ENCODE data around the gene LPGAT1. TPM values are rescaled to one million over a fixed set of nuclear protein-coding genes. Genes with fewer than 3 reads are reported as not detected.

LPGAT1 gene
- total and polyA plus RNA-seq, 3 donors from 2014 or later: 43.0 to 70.5 (median 44.1) TPM

DNA sequence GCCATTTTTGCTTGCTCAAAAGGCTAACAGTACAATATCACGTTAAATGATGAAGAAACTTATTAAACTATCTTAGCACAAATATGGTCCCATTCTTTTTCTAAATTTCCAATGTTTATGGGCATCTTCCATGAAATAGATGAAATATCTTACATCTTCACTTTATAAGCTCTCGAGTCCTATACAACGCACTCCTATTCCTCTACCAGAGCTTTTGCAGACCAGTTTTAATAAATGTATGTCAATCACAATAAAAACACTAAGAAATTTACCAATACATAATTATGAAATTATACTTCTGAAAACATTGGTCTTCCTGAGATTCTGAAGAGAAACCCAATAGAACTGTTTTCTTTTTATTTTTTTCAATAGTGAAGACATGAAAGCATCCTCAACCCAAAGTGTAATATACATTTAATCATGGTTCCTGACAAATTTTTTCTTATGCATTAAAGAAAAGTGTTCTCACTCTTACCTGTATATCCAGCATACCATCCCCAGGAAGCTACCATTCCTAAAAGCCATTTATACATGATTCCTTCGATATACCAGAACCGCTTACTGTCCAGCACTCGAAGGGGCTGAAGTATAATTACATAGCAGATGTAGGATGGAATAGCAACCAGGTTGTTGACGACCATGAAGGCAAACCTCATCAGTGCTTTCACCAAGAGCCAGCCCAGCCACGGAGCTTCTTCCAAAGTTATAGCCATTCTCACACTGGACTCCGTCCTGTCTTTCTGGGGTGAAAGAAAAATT is 1.8 kb downstream of the LPGAT1 start:
- Histone ChIP-seq H3K4me1 (no peaks in the 10 kb centered on the region), H3K27ac (peak overlapping the region in 1 of 2 donors; percentile 27), H3K36me3 (ENCODE audit: low read depth, missing control alignments) (no peaks in the 10 kb centered on the region), H3K9me3 (no peaks in the 10 kb centered on the region), H3K27me3 (no peaks in the 10 kb centered on the region), H3K4me3 (peak overlapping the region; percentile 77 to 98)
- WGBS, 2 donors: 43 to 51% methylated on average over 9 of the region's 9 CpGs
- intact Hi-C loops (cut with DNase I; ENCODE audit: low total_unique reads): no loop called here
- TF ChIP-seq POLR2A (IDR thresholded peaks at IDR 0.05): no peak
- TF ChIP-seq, protein P1, sequence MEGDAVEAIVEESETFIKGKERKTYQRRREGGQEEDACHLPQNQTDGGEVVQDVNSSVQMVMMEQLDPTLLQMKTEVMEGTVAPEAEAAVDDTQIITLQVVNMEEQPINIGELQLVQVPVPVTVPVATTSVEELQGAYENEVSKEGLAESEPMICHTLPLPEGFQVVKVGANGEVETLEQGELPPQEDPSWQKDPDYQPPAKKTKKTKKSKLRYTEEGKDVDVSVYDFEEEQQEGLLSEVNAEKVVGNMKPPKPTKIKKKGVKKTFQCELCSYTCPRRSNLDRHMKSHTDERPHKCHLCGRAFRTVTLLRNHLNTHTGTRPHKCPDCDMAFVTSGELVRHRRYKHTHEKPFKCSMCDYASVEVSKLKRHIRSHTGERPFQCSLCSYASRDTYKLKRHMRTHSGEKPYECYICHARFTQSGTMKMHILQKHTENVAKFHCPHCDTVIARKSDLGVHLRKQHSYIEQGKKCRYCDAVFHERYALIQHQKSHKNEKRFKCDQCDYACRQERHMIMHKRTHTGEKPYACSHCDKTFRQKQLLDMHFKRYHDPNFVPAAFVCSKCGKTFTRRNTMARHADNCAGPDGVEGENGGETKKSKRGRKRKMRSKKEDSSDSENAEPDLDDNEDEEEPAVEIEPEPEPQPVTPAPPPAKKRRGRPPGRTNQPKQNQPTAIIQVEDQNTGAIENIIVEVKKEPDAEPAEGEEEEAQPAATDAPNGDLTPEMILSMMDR (IDR thresholded peaks at IDR 0.05): no peak
- no peak for DNase-seq

DNA sequence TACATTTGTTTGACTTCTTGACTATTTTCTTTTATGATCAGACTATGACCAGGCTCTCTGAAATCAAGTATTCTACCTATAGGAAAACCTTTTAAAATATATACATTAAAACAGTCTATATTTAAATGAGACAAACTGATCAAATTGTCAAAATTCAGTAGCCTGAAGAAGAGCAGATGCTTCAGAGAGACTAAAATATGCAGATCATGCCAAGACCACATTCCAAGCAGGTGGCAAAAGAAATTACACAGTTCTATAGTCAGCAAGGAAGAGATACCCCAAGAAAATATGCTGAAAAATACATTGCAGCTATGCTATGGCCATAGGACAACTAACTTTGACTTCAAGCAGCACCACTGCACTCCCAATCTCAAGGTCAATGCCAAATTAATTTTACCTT is 3.5 kb downstream of the LPGAT1 start:
- H3K4me3 ChIP-seq: no peak overlapping the region
- intact Hi-C loops (cut with DNase I; ENCODE audit: low total_unique reads): no loop called here
- no peak for DNase-seq
- H3K27me3 ChIP-seq: no peaks in the 10 kb centered on the region
- H3K4me1 ChIP-seq: no peaks in the 10 kb centered on the region
- H3K27ac ChIP-seq: no peak overlapping the region
- H3K9me3 ChIP-seq: no peaks in the 10 kb centered on the region
- H3K36me3 ChIP-seq (ENCODE audit: low read depth, missing control alignments): no peaks in the 10 kb centered on the region
- TF ChIP-seq, protein P1 (IDR thresholded peaks at IDR 0.05): no peak
- TF ChIP-seq POLR2A (IDR thresholded peaks at IDR 0.05): no peak

DNA sequence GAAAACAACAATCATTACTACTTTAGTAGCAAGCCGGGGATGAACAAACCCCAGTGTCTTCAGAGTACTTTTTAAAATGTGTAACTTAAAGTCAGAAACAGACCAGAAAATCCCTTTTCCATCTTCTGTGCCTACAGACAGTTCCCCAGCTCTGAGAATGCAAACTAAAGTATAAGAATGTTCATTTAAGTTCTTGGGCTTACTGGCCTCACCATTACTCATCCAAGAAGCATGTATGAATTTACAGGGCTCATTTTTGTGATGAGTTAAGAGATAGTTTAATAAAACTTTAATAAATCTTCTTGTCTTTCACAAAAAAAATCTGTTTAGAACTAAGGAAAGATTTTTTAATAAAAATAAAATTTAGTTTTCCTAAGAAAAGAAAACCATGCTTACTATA is 4.6 kb downstream of the LPGAT1 start:
- 88 to 93% methylated on average over 1 of the region's 1 CpG for WGBS, 2 donors
- Histone ChIP-seq H3K36me3 (ENCODE audit: low read depth, missing control alignments) (no peaks in the 10 kb centered on the region), H3K4me3 (no peak overlapping the region), H3K27me3 (no peaks in the 10 kb centered on the region), H3K27ac (no peak overlapping the region), H3K4me1 (no peaks in the 10 kb centered on the region), H3K9me3 (no peaks in the 10 kb centered on the region)
- DNase-seq: no peak
- intact Hi-C loops (cut with DNase I; ENCODE audit: low total_unique reads): no loop called here
- TF ChIP-seq, protein P1 (IDR thresholded peaks at IDR 0.05): no peak
- no peak for TF ChIP-seq POLR2A (IDR thresholded peaks at IDR 0.05)

DNA sequence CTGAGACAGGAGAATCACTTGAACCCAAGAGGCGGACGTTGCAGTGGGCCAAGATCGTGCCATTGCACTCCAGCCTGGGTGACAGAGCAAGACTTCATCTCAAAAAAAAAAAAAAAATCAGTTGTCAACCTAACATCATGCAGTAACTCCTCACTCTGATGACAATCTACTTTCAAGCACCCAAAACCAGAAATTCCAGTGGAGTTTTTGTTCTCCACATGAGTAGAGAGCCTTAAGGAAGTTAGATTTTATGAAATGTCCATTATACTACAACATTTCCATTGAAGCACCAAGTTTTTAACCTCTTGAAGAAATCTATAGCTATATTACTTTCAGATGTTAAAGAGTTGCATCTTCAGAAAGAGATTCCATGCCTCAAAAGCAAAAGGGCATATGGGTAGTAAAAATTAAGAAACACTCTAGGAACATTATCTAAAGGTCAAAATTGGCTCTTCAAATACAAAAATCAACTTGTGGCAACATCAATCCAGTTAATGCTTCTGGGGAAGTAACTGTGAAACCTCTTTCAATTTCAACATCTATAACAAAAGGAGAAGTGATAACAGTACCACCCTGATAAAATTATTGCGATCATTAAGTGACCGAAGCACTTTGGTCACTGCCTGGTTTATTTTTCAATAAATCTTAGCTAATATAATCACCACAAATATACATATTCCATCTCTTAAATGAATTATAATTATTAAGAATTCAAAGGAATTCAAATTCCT is 7.7 kb downstream of the LPGAT1 start:
- WGBS, 2 donors: 88 to 93% methylated on average over 5 of the region's 5 CpGs
- H3K27me3 ChIP-seq: no peaks in the 10 kb centered on the region
- intact Hi-C loops (cut with DNase I; ENCODE audit: low total_unique reads): no loop called here
- no peak overlapping the region for H3K4me3 ChIP-seq
- no peak for DNase-seq
- no peak overlapping the region for H3K27ac ChIP-seq
- H3K4me1 ChIP-seq: no peaks in the 10 kb centered on the region
- TF ChIP-seq, protein P1 (IDR thresholded peaks at IDR 0.05): no peak
- no peak for TF ChIP-seq POLR2A (IDR thresholded peaks at IDR 0.05)
- no peaks in the 10 kb centered on the region for H3K9me3 ChIP-seq
- no peaks in the 10 kb centered on the region for H3K36me3 ChIP-seq (ENCODE audit: low read depth, missing control alignments)
